Upper lobe of left lung (tissue), 6 donors: ENCODE measurements around the gene P2RX1. TPM values are rescaled to one million over a fixed set of nuclear protein-coding genes. Genes with fewer than 3 reads are reported as not detected.

Experiments
- ATAC-seq, 2 donors: fragments of 200-7000 bp; cut with Tn5 transposase; one replicate each; pipeline ENCODE4 v1.9.1; 2022; ENCODE audit warnings: mild to moderate bottlenecking in 2 of 2, moderate library complexity in 2 of 2; ENCODE audit not compliant: low FRiP score in 2 of 2
- DNase-seq, 2 donors: peaks; one replicate each; pipeline ENCODE4 v3.0.0-alpha.2; 2019 to 2020
- H3K27ac ChIP-seq, 4 donors: fragments of 200-600 bp; sonication (generic); one replicate each; pipeline ENCODE4 v1.5.1; 2016 to 2019
- H3K27me3 ChIP-seq, 4 donors: fragments of 200-600 bp; sonication (generic); one replicate each; pipeline ENCODE4 v1.5.1; 2017 to 2019
- H3K36me3 ChIP-seq, 4 donors: fragments of 200-600 bp; sonication (generic); one replicate each; pipeline ENCODE4 v1.5.1; 2016 to 2019
- H3K4me1 ChIP-seq, 4 donors: fragments of 200-600 bp; sonication (generic); one replicate each; pipeline ENCODE4 v1.5.1; 2018 to 2019
- H3K4me3 ChIP-seq, 4 donors: fragments of 200-600 bp; sonication (generic); one replicate each; pipeline ENCODE4 v1.5.1; 2017 to 2019; ENCODE audit warnings: mild to moderate bottlenecking in 2 of 4, moderate library complexity in 1 of 4
- H3K9me3 ChIP-seq, 4 donors: fragments of 200-600 bp; sonication (generic); one replicate each; pipeline ENCODE4 v1.5.1; 2018 to 2019
- CTCF ChIP-seq, 6 experiments: fragments of 450-650 bp in 4 of 6; fragments of 200-600 bp in 2 of 6; sonication (generic) in 2 of 6; IDR thresholded peaks; one replicate each; pipeline ENCODE4 v1.5.1; 2016 to 2019; ENCODE audit warnings: antibody characterized with exemption in 6 of 6
- EP300 ChIP-seq, 4 donors: sonication (generic); formaldehyde crosslinking; IDR thresholded peaks; one replicate each; pipeline ENCODE4 v1.5.1; 2017; ENCODE audit warnings: antibody characterized with exemption in 4 of 4, control low read depth in 2 of 4
- POLR2A ChIP-seq, 4 donors: fragments of 450-650 bp; IDR thresholded peaks; one replicate each; pipeline ENCODE4 v1.5.1; 2016 to 2017; ENCODE audit warnings: antibody characterized with exemption in 4 of 4, mild to moderate bottlenecking in 2 of 4
- POLR2AphosphoS5 ChIP-seq, 2 donors: sonication (generic); formaldehyde crosslinking; IDR thresholded peaks; one replicate each; pipeline ENCODE4 v1.5.1; 2017; ENCODE audit warnings: antibody characterized with exemption in 2 of 2
- WGBS, 2 donors: methylation state at CpG; one replicate each; pipeline ENCODE4 v1.1.5; 2017 to 2018; 5-methylcytosine and 5-hydroxymethylcytosine counted together
- total RNA-seq, 6 donors: library from RNA; depleted of rRNA in 4 of 6; stranded (reverse); fragments of >200 nt in 4 of 6; gene quantifications; one replicate each; pipeline versions ENCODE4 v1.1.0 to v1.2.1, GENCODE V29; 2016 to 2021
- donor health status: DM: no; HTN: no; CAD: no; lungs with moderate emphysema.
- donor health status: DM: no; HTN: yes; CAD: no; lungs with severe emphysema.

The P2RX1 gene
- total RNA-seq, 6 donors from 2014 or later, result 3.7 to 29.9 (median 9.4) TPM

GRCh38 chr17:3867606-3868005 lies 48.7 kb downstream of the P2RX1 start:
- 81 to 89% methylated on average over 9 to 11 of the region's 11 CpGs for WGBS, 2 donors
- H3K4me3 ChIP-seq, result no peak overlapping the region
- peaks cover 4 to 13% (median 5%) of the 10 kb centered on the region in 4 donors for H3K4me1 ChIP-seq
- peaks cover 0 to 13% (median under 1%) of the 10 kb centered on the region in 4 donors for H3K36me3 ChIP-seq
- ATAC-seq (no peak), DNase-seq (no peak)
- no peak for TF ChIP-seq EP300 (IDR thresholded peaks at IDR 0.05)
- TF ChIP-seq CTCF (IDR thresholded peaks at IDR 0.05), result no peak
- TF ChIP-seq POLR2AphosphoS5 (IDR thresholded peaks at IDR 0.05), result no peak
- no peak for TF ChIP-seq POLR2A (IDR thresholded peaks at IDR 0.05)
- no peak overlapping the region for H3K27ac ChIP-seq
- H3K9me3 ChIP-seq, result no peaks in the 10 kb centered on the region
- H3K27me3 ChIP-seq, result no peaks in the 10 kb centered on the region

- Histone ChIP-seq H3K36me3 (peaks cover 0 to 9% (median 0%) of the 10 kb centered on the region in 4 donors), H3K4me3 (no peak overlapping the region), H3K4me1 (peaks cover 4 to 13% (median 5%) of the 10 kb centered on the region in 4 donors), H3K27me3 (no peaks in the 10 kb centered on the region), H3K27ac (no peak overlapping the region), H3K9me3 (no peaks in the 10 kb centered on the region)
- 75 to 82% methylated on average over 17 of the region's 17 CpGs for WGBS, 2 donors
- ATAC-seq, result no peak
- DNase-seq, result peak in 1 of 2 donors; percentile 58
- TF ChIP-seq POLR2AphosphoS5 (IDR thresholded peaks at IDR 0.05), result no peak
- TF ChIP-seq EP300 (IDR thresholded peaks at IDR 0.05), result no peak
- TF ChIP-seq POLR2A (IDR thresholded peaks at IDR 0.05), result no peak
- no peak for TF ChIP-seq CTCF (IDR thresholded peaks at IDR 0.05)
Observed at GRCh38 chr17:3867106-3867505, 49.2 kb downstream of the P2RX1 start.

- Histone ChIP-seq H3K27me3 (no peaks in the 10 kb centered on the region), H3K36me3 (peaks cover 0 to 11% (median 4%) of the 10 kb centered on the region in 4 donors), H3K4me3 (no peak overlapping the region), H3K9me3 (no peaks in the 10 kb centered on the region), H3K27ac (no peak overlapping the region), H3K4me1 (peaks cover 4 to 13% (median 5%) of the 10 kb centered on the region in 4 donors)
- 93% methylated on average over 13 to 21 of the region's 21 CpGs for WGBS, 2 donors
- TF ChIP-seq EP300 (IDR thresholded peaks at IDR 0.05) (no peak), POLR2A (IDR thresholded peaks at IDR 0.05) (no peak), POLR2AphosphoS5 (IDR thresholded peaks at IDR 0.05) (no peak), CTCF (IDR thresholded peaks at IDR 0.05) (no peak)
- no peak for ATAC-seq
- DNase-seq, result peak in 1 of 2 donors; percentile 76
Observed at GRCh38 chr17:3866276-3866675, 50.0 kb downstream of the P2RX1 start.

DNA sequence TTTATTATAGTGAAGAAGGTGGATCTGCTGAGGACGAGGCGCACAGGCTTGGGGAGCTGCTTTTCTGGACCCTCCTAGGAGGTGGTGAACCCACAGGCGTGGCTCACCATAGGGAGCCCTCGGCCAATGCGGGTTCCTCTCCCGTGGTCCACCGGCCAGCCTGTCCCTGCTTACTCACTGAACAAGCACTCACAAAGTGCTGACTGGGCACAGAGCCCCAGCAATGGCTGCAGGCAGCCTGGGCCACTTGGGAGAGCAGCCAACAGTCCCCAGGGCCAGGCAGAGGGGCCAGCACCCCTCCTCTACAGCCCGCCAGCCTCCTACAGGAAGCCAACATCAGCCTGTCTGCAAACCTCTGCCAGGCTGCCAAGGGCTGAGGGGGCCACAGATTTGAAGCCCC lies 51.1 kb downstream of the P2RX1 start:
- TF ChIP-seq CTCF (IDR thresholded peaks at IDR 0.05), result no peak
- TF ChIP-seq EP300 (IDR thresholded peaks at IDR 0.05), result no peak
- TF ChIP-seq POLR2A (IDR thresholded peaks at IDR 0.05), result no peak
- TF ChIP-seq POLR2AphosphoS5 (IDR thresholded peaks at IDR 0.05), result no peak
- DNase-seq (peak; percentile 61 to 79), ATAC-seq (peak; percentile 16 to 33)
- H3K4me3 ChIP-seq, result no peak overlapping the region
- H3K9me3 ChIP-seq, result no peaks in the 10 kb centered on the region
- no peaks in the 10 kb centered on the region for H3K27me3 ChIP-seq
- H3K27ac ChIP-seq, result no peak overlapping the region
- 16 to 89% methylated on average over 3 to 6 of the region's 8 CpGs for WGBS, 2 donors
- H3K36me3 ChIP-seq, result peaks cover 0 to 20% (median 11%) of the 10 kb centered on the region in 4 donors
- H3K4me1 ChIP-seq, result peaks cover 0 to 8% (median 5%) of the 10 kb centered on the region in 4 donors

GRCh38 chr17:3864534-3864933 lies 51.7 kb downstream of the P2RX1 start:
- WGBS, 2 donors, result 84 to 92% methylated on average over 5 to 10 of the region's 10 CpGs

More at GRCh38 chr17:3864534-3864933, 51.7 kb downstream of the P2RX1 start:
- DNase-seq (no peak), ATAC-seq (no peak)
- no peaks in the 10 kb centered on the region for H3K9me3 ChIP-seq
- H3K36me3 ChIP-seq, result peaks cover 0 to 20% (median 11%) of the 10 kb centered on the region in 4 donors
- H3K4me3 ChIP-seq, result no peak overlapping the region
- H3K27ac ChIP-seq, result no peak overlapping the region
- H3K4me1 ChIP-seq, result peaks cover 0 to 8% (median 5%) of the 10 kb centered on the region in 4 donors
- H3K27me3 ChIP-seq, result no peaks in the 10 kb centered on the region
- TF ChIP-seq POLR2AphosphoS5 (IDR thresholded peaks at IDR 0.05), result no peak
- no peak for TF ChIP-seq CTCF (IDR thresholded peaks at IDR 0.05)
- no peak for TF ChIP-seq EP300 (IDR thresholded peaks at IDR 0.05)
- TF ChIP-seq POLR2A (IDR thresholded peaks at IDR 0.05), result no peak
